B cell (primary cell): Measurements from ENCODE around the gene PACSIN2.

Source experiments
- CTCF ChIP-seq: fragments of 200-600 bp; IDR thresholded peaks from one replicate; pipeline ENCODE4 v1.8.0; 2022; ENCODE audit warnings: antibody characterized with exemption, mild to moderate bottlenecking
- EZH2 ChIP-seq: IDR thresholded peaks from 2 replicates; pipeline ENCODE4 v1.6.1; 2012; ENCODE audit warnings: borderline replicate concordance, low read depth, mild to moderate bottlenecking, moderate library complexity, low read length; ENCODE audit not compliant: insufficient read depth, poor library complexity, severe bottlenecking

- TF ChIP-seq CTCF = no peak
- TF ChIP-seq EZH2 = no peak
Observed at GRCh38 chr22:42897960-42898359, 117.0 kb downstream of the PACSIN2 start.
